Measurements from ENCODE around the gene TIGD6. TPM values are rescaled to one million over a fixed set of nuclear protein-coding genes. Genes with fewer than 3 reads are reported as not detected.

Gene TIGD6
- total RNA-seq, 1 donor from 2014 or later: 4.2 TPM

GRCh38 chr5:149962601-149963300, 37.7 kb downstream of the TIGD6 start:
- POLR2A ChIA-PET: interaction anchor here (4.6 kb wide), 1 partner anchor 38 kb away, joined by 39 read pairs; the partner anchor contains the start of genes HMGXB3 and TIGD6
- CTCF ChIA-PET: interaction anchor here (1.0 to 5.4 kb wide), 4 partner anchors 28 to 326 kb away, joined by 3 to 21 read pairs (median 5); no protein-coding TSS in a partner anchor
- H3K4me3 Mint-ChIP-seq: no peak overlapping the region
- DNase-seq (no peak), ATAC-seq (ENCODE audit: low read depth) (no peak)
- peaks cover 20% of the 10 kb centered on the region for H3K4me1 Mint-ChIP-seq
- peaks cover 4% of the 10 kb centered on the region for H3K36me3 Mint-ChIP-seq (ENCODE audit: low read depth)
- intact Hi-C loops (cut with micrococcal nuclease): loop anchor here (5.0 to 10.0 kb wide), 2 partner anchors 605 to 1578 kb away; partner anchors contain the start of genes FBXO38 and PCYOX1L
- no peak overlapping the region for H3K27ac Mint-ChIP-seq
- TF ChIP-seq CTCF (IDR thresholded peaks at IDR 0.05): no peak
- no peaks in the 10 kb centered on the region for H3K9me3 Mint-ChIP-seq
- no peaks in the 10 kb centered on the region for H3K27me3 Mint-ChIP-seq

- CTCF ChIA-PET: interaction anchor here (1.0 to 5.4 kb wide), 4 partner anchors 29 to 325 kb away, joined by 3 to 21 read pairs (median 5); no protein-coding TSS in a partner anchor
- Mint-ChIP-seq H3K9me3 (no peaks in the 10 kb centered on the region), H3K27me3 (no peaks in the 10 kb centered on the region), H3K4me1 (peaks cover 20% of the 10 kb centered on the region), H3K4me3 (peak overlapping the region; percentile 98), H3K36me3 (ENCODE audit: low read depth) (peaks cover 4% of the 10 kb centered on the region), H3K27ac (no peak overlapping the region)
- DNase-seq (no peak), ATAC-seq (ENCODE audit: low read depth) (no peak)
- TF ChIP-seq CTCF (IDR thresholded peaks at IDR 0.05): no peak
- intact Hi-C loops (cut with micrococcal nuclease): loop anchor here (2.0 to 10.0 kb wide), 3 partner anchors 29 to 1577 kb away; partner anchors contain the start of genes FBXO38 and PCYOX1L
- POLR2A ChIA-PET: interaction anchor here (1.2 to 4.6 kb wide), 2 partner anchors 38 to 488 kb away, joined by 3 to 39 read pairs; partner anchors contain the start of genes HMGXB3 and TIGD6
Measured at GRCh38 chr5:149961957-149962409, 38.5 kb downstream of the TIGD6 start.

- POLR2A ChIA-PET: interaction anchor here (1.2 to 4.6 kb wide), 3 partner anchors 39 to 489 kb away, joined by 3 to 39 read pairs (median 7); partner anchors contain the start of genes HMGXB3 and TIGD6
- Mint-ChIP-seq H3K4me1 (peaks cover 20% of the 10 kb centered on the region), H3K36me3 (ENCODE audit: low read depth) (peaks cover 4% of the 10 kb centered on the region), H3K27me3 (no peaks in the 10 kb centered on the region), H3K9me3 (no peaks in the 10 kb centered on the region), H3K27ac (peak overlapping the region; percentile 19), H3K4me3 (peak overlapping the region; percentile 98)
- TF ChIP-seq CTCF (IDR thresholded peaks at IDR 0.05): no peak
- intact Hi-C loops (cut with micrococcal nuclease): loop anchor here (2.0 to 10.0 kb wide), 3 partner anchors 30 to 1576 kb away; partner anchors contain the start of genes FBXO38 and PCYOX1L
- DNase-seq: no peak
- CTCF ChIA-PET: interaction anchor here (1.1 to 5.4 kb wide), 3 partner anchors 29 to 127 kb away, joined by 4 to 21 read pairs (median 7); no protein-coding TSS in a partner anchor
- ATAC-seq (ENCODE audit: low read depth): no peak
Measured at GRCh38 chr5:149961186-149961685, 39.2 kb downstream of the TIGD6 start.

DNA sequence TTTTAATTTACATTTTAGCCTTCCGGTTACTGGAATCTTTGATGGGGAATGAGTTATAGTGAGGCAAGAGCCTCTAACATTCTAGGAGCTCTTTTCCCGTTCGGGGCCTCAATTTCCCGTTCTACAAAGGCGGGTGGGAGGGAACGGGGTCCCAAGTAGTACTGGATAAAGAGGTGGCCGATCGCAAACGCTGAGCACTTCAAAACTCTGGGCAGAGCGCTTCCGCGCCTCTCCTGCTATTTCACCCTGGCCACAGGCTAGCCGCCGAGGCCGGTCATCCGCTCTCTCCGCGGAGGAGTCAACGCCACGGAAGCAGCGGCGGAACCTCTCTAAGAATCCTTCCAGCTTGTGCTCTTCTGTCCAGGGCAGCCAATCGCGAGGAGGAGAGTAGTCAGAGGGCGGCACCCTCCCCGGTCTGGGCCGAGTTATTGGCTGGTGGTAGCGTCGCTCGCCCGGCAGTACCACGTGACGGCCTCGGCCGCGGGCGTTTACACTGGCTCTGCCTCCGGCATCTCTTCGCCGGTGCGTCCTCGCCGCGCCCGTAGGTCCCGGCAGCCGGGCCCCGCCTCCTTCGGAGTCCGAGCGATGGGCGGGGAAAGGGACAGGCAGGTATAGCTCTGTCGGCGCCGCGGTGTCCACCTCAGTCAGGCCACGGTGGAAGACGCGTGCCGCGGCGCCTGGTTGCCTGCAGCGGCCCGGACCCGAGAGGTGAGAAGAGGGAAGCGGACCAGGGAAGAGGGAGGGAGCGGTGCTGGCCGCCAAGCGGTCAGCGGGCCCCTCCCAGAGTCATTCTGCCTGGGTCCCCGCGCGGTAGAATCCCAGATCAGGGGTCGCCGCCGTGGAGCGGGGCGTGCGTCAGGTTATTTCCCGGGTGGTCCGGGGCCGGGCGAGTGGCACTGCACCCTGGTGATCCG, 39.9 kb downstream of the TIGD6 start, which contains the start of gene SLC26A2:
Gene SLC26A2, plus strand, starts transcription at position 487 of the 914 bp plus-strand sequence. CDS start 16,895 bp downstream, outside the sequence.
- TF ChIP-seq CTCF (IDR thresholded peaks at IDR 0.05): no peak
- Mint-ChIP-seq H3K36me3 (ENCODE audit: low read depth) (peaks cover 4% of the 10 kb centered on the region), H3K27ac (peak within 1 kb of the TSS; percentile 98), H3K9me3 (no peaks in the 10 kb centered on the region), H3K4me3 (peak within 1 kb of the TSS; percentile 98), H3K27me3 (no peaks in the 10 kb centered on the region), H3K4me1 (peaks cover 20% of the 10 kb centered on the region)
- POLR2A ChIA-PET: interaction anchor here (0.5 to 4.6 kb wide), 17 partner anchors 8 to 1292 kb away, joined by 3 to 39 read pairs (median 3); partner anchors contain the start of genes CSNK1A1, GM2A, HMGXB3 and PPARGC1B
- CTCF ChIA-PET: interaction anchor here (0.7 to 5.4 kb wide), 5 partner anchors 30 to 122 kb away, joined by 3 to 21 read pairs (median 3); no protein-coding TSS in a partner anchor
- intact Hi-C loops (cut with micrococcal nuclease): loop anchor here (1.0 to 10.0 kb wide), 7 partner anchors 30 to 1576 kb away; partner anchors contain the start of genes CSNK1A1, FBXO38, HMGXB3 and PCYOX1L
- ATAC-seq (ENCODE audit: low read depth) (peak; percentile 97), DNase-seq (peak; percentile 88)
